ENCODE measurements around the gene TAF10. TPM values are rescaled to one million over a fixed set of nuclear protein-coding genes. Genes with fewer than 3 reads are reported as not detected.

Gene TAF10
- total and polyA plus RNA-seq, 3 donors from 2014 or later = 123 to 389 (median 210) TPM

GRCh38 chr11:6584528-6584927 is 27.5 kb downstream of the TAF10 start:
- Histone ChIP-seq H3K27me3 (no peaks in the 10 kb centered on the region), H3K4me3 (no peak overlapping the region), H3K4me1 (no peaks in the 10 kb centered on the region), H3K27ac (no peak overlapping the region), H3K9me3 (no peaks in the 10 kb centered on the region), H3K36me3 (ENCODE audit: low read depth, missing control alignments) (no peaks in the 10 kb centered on the region)
- TF ChIP-seq POLR2A (IDR thresholded peaks at IDR 0.05) (no peak), CTCF (IDR thresholded peaks at IDR 0.05) (no peak)
- intact Hi-C loops (cut with DNase I; ENCODE audit: low total_unique reads) = no loop called here
- DNase-seq = no peak
- WGBS, 2 donors = 94 to 95% methylated on average over 4 of the region's 4 CpGs

- intact Hi-C loops (cut with DNase I; ENCODE audit: low total_unique reads) = no loop called here
- 95 to 98% methylated on average over 1 of the region's 1 CpG for WGBS, 2 donors
Measured at GRCh38 chr11:6583584-6583983, 28.4 kb downstream of the TAF10 start.

GRCh38 chr11:6579681-6580080 is 32.3 kb downstream of the TAF10 start:
- Histone ChIP-seq H3K4me3 (no peak overlapping the region), H3K4me1 (no peaks in the 10 kb centered on the region), H3K27ac (no peak overlapping the region), H3K27me3 (no peaks in the 10 kb centered on the region), H3K36me3 (ENCODE audit: low read depth, missing control alignments) (no peaks in the 10 kb centered on the region), H3K9me3 (no peaks in the 10 kb centered on the region)
- WGBS, 2 donors = 92 to 94% methylated on average over 2 of the region's 2 CpGs
- intact Hi-C loops (cut with DNase I; ENCODE audit: low total_unique reads) = no loop called here
- no peak for TF ChIP-seq POLR2A (IDR thresholded peaks at IDR 0.05)
- TF ChIP-seq CTCF (IDR thresholded peaks at IDR 0.05) = no peak
- no peak for DNase-seq

More at GRCh38 chr11:6583584-6583983, 28.4 kb downstream of the TAF10 start:
- H3K27me3 ChIP-seq = no peaks in the 10 kb centered on the region
- no peaks in the 10 kb centered on the region for H3K4me1 ChIP-seq
- TF ChIP-seq POLR2A (IDR thresholded peaks at IDR 0.05) = no peak
- no peak for TF ChIP-seq CTCF (IDR thresholded peaks at IDR 0.05)
- no peak overlapping the region for H3K27ac ChIP-seq
- no peaks in the 10 kb centered on the region for H3K9me3 ChIP-seq
- no peaks in the 10 kb centered on the region for H3K36me3 ChIP-seq (ENCODE audit: low read depth, missing control alignments)
- DNase-seq = no peak
- H3K4me3 ChIP-seq = no peak overlapping the region

GRCh38 chr11:6578134-6578533 is 33.9 kb downstream of the TAF10 start:
- DNase-seq = no peak

More at GRCh38 chr11:6578134-6578533, 33.9 kb downstream of the TAF10 start:
- no peak overlapping the region for H3K4me3 ChIP-seq
- H3K27me3 ChIP-seq = no peaks in the 10 kb centered on the region
- H3K27ac ChIP-seq = no peak overlapping the region
- no peaks in the 10 kb centered on the region for H3K4me1 ChIP-seq
- 92 to 100% methylated on average over 1 of the region's 1 CpG for WGBS, 2 donors
- H3K36me3 ChIP-seq (ENCODE audit: low read depth, missing control alignments) = no peaks in the 10 kb centered on the region
- no peaks in the 10 kb centered on the region for H3K9me3 ChIP-seq
- TF ChIP-seq POLR2A (IDR thresholded peaks at IDR 0.05) (no peak), CTCF (IDR thresholded peaks at IDR 0.05) (no peak)
- intact Hi-C loops (cut with DNase I; ENCODE audit: low total_unique reads) = no loop called here

Measured in testis (tissue), 3 donors.